Panc1 (cell line): ENCODE data around the gene CTCFL. TPM values are rescaled to one million over a fixed set of nuclear protein-coding genes. Genes with fewer than 3 reads are reported as not detected.

Experiments
- ATAC-seq: fragments of 200-7000 bp; cut with Tn5 transposase; 2 replicates; pipeline ENCODE4 v1.9.1; 2020; ENCODE audit warnings: mild to moderate bottlenecking, moderate library complexity
- BruUV-seq: library from RNA; stranded (reverse); fragments of 400-500 nt; replicated peaks from 2 replicates; lab custom pipeline; 2021; lab: Mats Ljungman, UMichigan
- CTCF ChIA-PET: fragments of 300-600 bp; sonication (Branson Sonifier 250); formaldehyde crosslinking; loops from one replicate; lab custom pipeline; 2022; ENCODE audit warnings: antibody characterized with exemption; lab: Charles Lee
- POLR2A ChIA-PET: fragments of 300-600 bp; sonication (Branson Sonifier 250); formaldehyde crosslinking; loops from one replicate; lab custom pipeline; 2022; ENCODE audit warnings: antibody characterized with exemption; lab: Charles Lee
- DNase-seq: peaks from one replicate; pipeline ENCODE4 v3.0.0-alpha.2; 2010; ENCODE audit warnings: low read depth, low spot score
- H3K27ac ChIP-seq: 2 replicates; pipeline ENCODE4 v1.5.1; 2011; ENCODE audit warnings: mild to moderate bottlenecking, low read length, inconsistent platforms
- H3K27me3 ChIP-seq: fragments of 200-500 bp; sonication (Bioruptor generic); 2 replicates; pipeline ENCODE4 v1.6.0; 2014; ENCODE audit warnings: low read length, inconsistent platforms; ENCODE audit not compliant: control insufficient read depth, insufficient read depth
- H3K36me3 ChIP-seq: fragments of 200-500 bp; sonication (Bioruptor generic); 2 replicates; pipeline ENCODE4 v1.5.1; 2014; ENCODE audit warnings: inconsistent platforms, mild to moderate bottlenecking, low read length, moderate library complexity; ENCODE audit not compliant: control insufficient read depth, insufficient read depth
- H3K4me1 ChIP-seq: 2 replicates; pipeline ENCODE4 v1.5.1; 2011; ENCODE audit warnings: inconsistent platforms, mild to moderate bottlenecking, low read length, moderate library complexity; ENCODE audit not compliant: control insufficient read depth, insufficient read depth
- H3K4me3 ChIP-seq, 2 experiments: 2 replicates each; pipeline ENCODE4 v1.5.1; 2011 to 2012; ENCODE audit warnings: low read depth in 2 of 2, low read length in 2 of 2, mild to moderate bottlenecking in 2 of 2, inconsistent platforms in 1 of 2, moderate library complexity in 1 of 2
- H3K9me3 ChIP-seq: fragments of 200-500 bp; sonication (Bioruptor generic); 2 replicates; pipeline ENCODE4 v1.5.1; 2014; ENCODE audit warnings: low read depth, mild to moderate bottlenecking, inconsistent platforms, low read length, moderate library complexity; ENCODE audit not compliant: control insufficient read depth, insufficient read depth
- POLR2AphosphoS5 ChIP-seq: IDR thresholded peaks from 2 replicates; pipeline ENCODE4 v1.6.1; 2012; ENCODE audit warnings: mild to moderate bottlenecking, low read depth, low read length, moderate library complexity
- REST ChIP-seq, 2 experiments: IDR thresholded peaks; 2 replicates each; pipeline ENCODE4 v1.6.1; 2011 to 2012; ENCODE audit warnings: low read depth in 2 of 2, control low read depth in 1 of 2, low read length in 1 of 2, mild to moderate bottlenecking in 1 of 2, moderate library complexity in 1 of 2; ENCODE audit not compliant: insufficient read depth in 1 of 2
- SIN3A ChIP-seq: IDR thresholded peaks from 2 replicates; pipeline ENCODE4 v1.6.1; 2012; ENCODE audit warnings: low read depth, mild to moderate bottlenecking, low read length, moderate library complexity, borderline replicate concordance; ENCODE audit not compliant: insufficient read depth
- TCF7L2 ChIP-seq: IDR thresholded peaks from 2 replicates; pipeline ENCODE4 v1.6.1; 2011; ENCODE audit warnings: mild to moderate bottlenecking, low read depth, low read length, inconsistent platforms
- in situ Hi-C: cut with HindIII; loops from 2 replicates; pipeline ENCODE4 v1.10.0; 2016; ENCODE audit warnings: low sequenced_read_pairs, low pct_unique_long_range_greater_than_20kb
- intact Hi-C: fragments of 100-400 bp; cut with micrococcal nuclease; formaldehyde crosslinking; loops from one replicate; pipeline ENCODE4 v1.10.0; 2022; ENCODE audit not compliant: unreplicated experiment
- total RNA-seq: library from RNA; stranded (reverse); gene quantifications from one replicate; pipeline ENCODE4 v1.2.1, GENCODE V29; 2021; ENCODE audit not compliant: unreplicated experiment
- TF ChIP-seq, protein P1 (sequence below): fragments of 450-650 bp; IDR thresholded peaks from 2 replicates; pipeline ENCODE4 v1.5.1; 2017; ENCODE audit warnings: mild to moderate bottlenecking

Gene CTCFL
- total RNA-seq, 1 experiment from 2014 or later: 0.05 TPM

DNA sequence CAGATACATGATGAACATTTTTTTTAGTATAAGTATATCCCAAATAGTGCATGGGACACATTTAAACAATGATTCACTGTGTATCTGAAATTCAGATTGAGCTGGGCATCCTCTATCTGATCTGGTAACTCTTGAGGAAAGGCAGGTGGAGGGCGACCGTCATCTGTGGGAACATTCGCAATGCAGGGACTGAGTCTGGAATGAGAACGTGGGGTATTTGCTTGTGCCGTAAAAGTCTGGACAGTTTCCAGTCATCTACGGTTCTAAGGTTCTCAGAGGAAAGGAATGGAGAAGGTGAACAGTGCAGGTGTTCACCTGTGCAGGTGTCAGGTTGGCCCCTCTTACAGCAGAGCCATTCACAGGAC is 22.6 kb downstream of the CTCFL start:
- in situ Hi-C loops: no loop called here
- Histone ChIP-seq H3K36me3 (no peaks in the 10 kb centered on the region), H3K9me3 (no peaks in the 10 kb centered on the region), H3K4me1 (0 out of 2 replicates have a peak, but pooled peaks cover 5% of the 10 kb centered on the region), H3K27me3 (no peaks in the 10 kb centered on the region), H3K4me3 (no peak overlapping the region), H3K27ac (no peak overlapping the region)
- no peak for DNase-seq
- intact Hi-C loops: no loop called here
- TF ChIP-seq TCF7L2 (no peak), POLR2AphosphoS5 (no peak)
- no peak for ATAC-seq
- CTCF ChIA-PET: interaction anchor here (0.5 kb wide), 1 partner anchor 22 kb away, joined by 5 read pairs; no protein-coding TSS in a partner anchor
- no TSS peak for BruUV-seq
- POLR2A ChIA-PET: no interaction called here

GRCh38 chr20:57501461-57502335 is 23.2 kb downstream of the CTCFL start:
- peak; percentile 77 for ATAC-seq
- ChIA-PET CTCF (interaction anchor here (0.5 kb wide), 1 partner anchor 22 kb away, joined by 5 read pairs; no protein-coding TSS in a partner anchor), POLR2A (no interaction called here)
- TF ChIP-seq REST (IDR thresholded peaks at IDR 0.05; ENCODE audit: insufficient read depth in 1 of 2, low read depth in 2 of 2, low read length in 1 of 2): no peak
- no peak for TF ChIP-seq TCF7L2
- TF ChIP-seq POLR2AphosphoS5: no peak
- no peak for TF ChIP-seq SIN3A
- TF ChIP-seq, protein P1, sequence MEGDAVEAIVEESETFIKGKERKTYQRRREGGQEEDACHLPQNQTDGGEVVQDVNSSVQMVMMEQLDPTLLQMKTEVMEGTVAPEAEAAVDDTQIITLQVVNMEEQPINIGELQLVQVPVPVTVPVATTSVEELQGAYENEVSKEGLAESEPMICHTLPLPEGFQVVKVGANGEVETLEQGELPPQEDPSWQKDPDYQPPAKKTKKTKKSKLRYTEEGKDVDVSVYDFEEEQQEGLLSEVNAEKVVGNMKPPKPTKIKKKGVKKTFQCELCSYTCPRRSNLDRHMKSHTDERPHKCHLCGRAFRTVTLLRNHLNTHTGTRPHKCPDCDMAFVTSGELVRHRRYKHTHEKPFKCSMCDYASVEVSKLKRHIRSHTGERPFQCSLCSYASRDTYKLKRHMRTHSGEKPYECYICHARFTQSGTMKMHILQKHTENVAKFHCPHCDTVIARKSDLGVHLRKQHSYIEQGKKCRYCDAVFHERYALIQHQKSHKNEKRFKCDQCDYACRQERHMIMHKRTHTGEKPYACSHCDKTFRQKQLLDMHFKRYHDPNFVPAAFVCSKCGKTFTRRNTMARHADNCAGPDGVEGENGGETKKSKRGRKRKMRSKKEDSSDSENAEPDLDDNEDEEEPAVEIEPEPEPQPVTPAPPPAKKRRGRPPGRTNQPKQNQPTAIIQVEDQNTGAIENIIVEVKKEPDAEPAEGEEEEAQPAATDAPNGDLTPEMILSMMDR: no peak
- BruUV-seq: no TSS peak
- DNase-seq: no peak
- in situ Hi-C loops (no loop called here), intact Hi-C loops (no loop called here)
- H3K27ac ChIP-seq: no peak overlapping the region
- no peaks in the 10 kb centered on the region for H3K36me3 ChIP-seq
- H3K4me1 ChIP-seq: 0 out of 2 replicates have a peak, but pooled peaks cover 5% of the 10 kb centered on the region
- H3K27me3 ChIP-seq: no peaks in the 10 kb centered on the region
- H3K4me3 ChIP-seq: no peak overlapping the region
- no peaks in the 10 kb centered on the region for H3K9me3 ChIP-seq

DNA sequence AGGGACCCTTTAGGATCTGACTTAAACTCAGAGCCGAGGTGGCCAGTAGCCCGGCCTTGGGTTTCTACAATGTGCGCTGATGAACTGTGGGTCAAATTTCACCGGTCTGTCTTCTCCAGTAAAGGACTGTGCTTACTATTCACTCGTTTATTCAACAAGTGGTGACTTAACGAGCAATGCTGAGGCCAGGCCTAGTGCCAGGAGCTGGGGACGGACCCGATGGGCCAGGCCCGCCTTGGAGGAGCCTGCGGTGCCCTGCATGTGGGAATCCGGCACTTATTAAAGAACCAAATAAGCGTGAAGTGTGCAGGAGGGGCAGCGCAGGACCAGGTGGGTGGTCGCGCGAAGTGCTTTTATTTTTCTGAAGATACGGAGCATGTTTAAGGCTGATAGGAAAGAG is 24.0 kb downstream of the CTCFL start:
- BruUV-seq: no TSS peak

More for the DNA sequence above, 24.0 kb downstream of the CTCFL start:
- DNase-seq (no peak), ATAC-seq (no peak)
- CTCF ChIA-PET: no interaction called here
- no peaks in the 10 kb centered on the region for H3K36me3 ChIP-seq
- POLR2A ChIA-PET: no interaction called here
- H3K4me3 ChIP-seq: no peak overlapping the region
- no peaks in the 10 kb centered on the region for H3K9me3 ChIP-seq
- 0 out of 2 replicates have a peak, but pooled peaks cover 5% of the 10 kb centered on the region for H3K4me1 ChIP-seq
- no peak overlapping the region for H3K27ac ChIP-seq
- intact Hi-C loops: no loop called here
- TF ChIP-seq REST (IDR thresholded peaks at IDR 0.05; ENCODE audit: insufficient read depth in 1 of 2, low read depth in 2 of 2, low read length in 1 of 2) (no peak), POLR2AphosphoS5 (no peak), TCF7L2 (no peak), SIN3A (no peak)
- TF ChIP-seq, protein P1: no peak
- H3K27me3 ChIP-seq: no peaks in the 10 kb centered on the region
- in situ Hi-C loops: no loop called here
